BJ (cell line): Measurements from ENCODE around the gene PRR35. TPM values are rescaled to one million over a fixed set of nuclear protein-coding genes. Genes with fewer than 3 reads are reported as not detected.

Experiments
- CTCF ChIA-PET: fragments of 350-600 bp; formaldehyde crosslinking; extraction: SDS; loops from one replicate; lab custom pipeline; 2021; ENCODE audit warnings: antibody characterized with exemption, inconsistent platforms; lab: Yijun Ruan, JAX
- POLR2A ChIA-PET: fragments of 300-600 bp; sonication (Branson Sonifier 250); formaldehyde crosslinking; extraction: SDS; loops from one replicate; lab custom pipeline; 2021; ENCODE audit warnings: antibody characterized with exemption; lab: Charles Lee
- DNase-seq: peaks from one replicate; pipeline ENCODE4 v3.0.0-alpha.2; 2011; ENCODE audit warnings: low read depth
- H3K27me3 ChIP-seq: 2 replicates; pipeline ENCODE4 v1.6.0; 2011; ENCODE audit warnings: low read length; ENCODE audit not compliant: control insufficient read depth, insufficient read depth
- H3K36me3 ChIP-seq: 2 replicates; pipeline ENCODE4 v1.5.1; 2011; ENCODE audit warnings: low read length; ENCODE audit not compliant: control insufficient read depth, insufficient read depth
- H3K4me3 ChIP-seq: 2 replicates; pipeline ENCODE4 v1.5.1; 2011; ENCODE audit warnings: low read depth, mild to moderate bottlenecking, control low read depth, low read length
- CTCF ChIP-seq: IDR thresholded peaks from 2 replicates; pipeline ENCODE4 v1.5.1; 2011; ENCODE audit warnings: low read depth, mild to moderate bottlenecking, control low read depth, inconsistent platforms, low read length, moderate library complexity; ENCODE audit not compliant: insufficient read depth
- polyA plus RNA-seq: library from polyadenylated mRNA; depleted of rRNA; stranded (reverse); fragments of >200 nt; gene quantifications from 2 replicates; pipeline ENCODE4 v1.2.3, GENCODE V29; 2011

PRR35 gene
- polyA plus RNA-seq, 1 experiment, result not detected

- Histone ChIP-seq H3K4me3 (no peak overlapping the region), H3K27me3 (no peaks in the 10 kb centered on the region), H3K36me3 (peaks cover 1% of the 10 kb centered on the region; the same call in 1 of the 2 replicates)
- CTCF ChIA-PET, result interaction anchor here (0.9 kb wide), 1 partner anchor 36 kb away, joined by 3 read pairs; no protein-coding TSS in a partner anchor
- TF ChIP-seq CTCF, result no peak
- POLR2A ChIA-PET, result no interaction called here
- no peak for DNase-seq
Observed at GRCh38 chr16:585351-585750, 25.2 kb downstream of the PRR35 start.

DNA sequence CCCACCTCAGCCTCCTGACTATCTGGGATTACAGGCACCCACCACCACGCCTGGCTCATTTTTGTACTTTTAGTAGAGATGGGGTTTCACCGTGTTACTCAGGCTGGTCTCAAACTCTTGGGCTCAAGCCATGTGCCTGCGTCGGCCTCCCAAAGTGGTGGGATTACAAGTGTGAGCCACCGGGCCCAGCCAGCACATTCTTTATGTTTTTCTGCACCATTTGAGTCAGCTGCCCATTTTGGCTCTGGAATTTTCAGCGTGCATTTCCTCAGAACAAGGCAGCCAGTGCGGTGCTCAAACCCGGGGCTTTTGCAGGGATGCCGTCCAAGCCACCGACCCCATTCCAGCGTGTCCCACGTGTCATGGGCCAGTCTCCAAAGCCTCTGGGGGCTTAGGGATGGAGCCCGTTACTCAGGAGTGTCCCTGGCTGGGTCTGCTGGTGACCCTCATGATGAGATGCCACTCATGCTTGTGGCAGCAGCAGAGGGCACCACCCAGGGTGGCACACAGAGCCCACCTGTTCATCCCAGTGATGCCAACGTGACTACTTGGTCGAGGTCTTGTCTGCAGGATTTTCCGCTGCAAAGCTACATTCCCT, 26.0 kb downstream of the PRR35 start:
- POLR2A ChIA-PET, result no interaction called here
- no peak for DNase-seq

DNA sequence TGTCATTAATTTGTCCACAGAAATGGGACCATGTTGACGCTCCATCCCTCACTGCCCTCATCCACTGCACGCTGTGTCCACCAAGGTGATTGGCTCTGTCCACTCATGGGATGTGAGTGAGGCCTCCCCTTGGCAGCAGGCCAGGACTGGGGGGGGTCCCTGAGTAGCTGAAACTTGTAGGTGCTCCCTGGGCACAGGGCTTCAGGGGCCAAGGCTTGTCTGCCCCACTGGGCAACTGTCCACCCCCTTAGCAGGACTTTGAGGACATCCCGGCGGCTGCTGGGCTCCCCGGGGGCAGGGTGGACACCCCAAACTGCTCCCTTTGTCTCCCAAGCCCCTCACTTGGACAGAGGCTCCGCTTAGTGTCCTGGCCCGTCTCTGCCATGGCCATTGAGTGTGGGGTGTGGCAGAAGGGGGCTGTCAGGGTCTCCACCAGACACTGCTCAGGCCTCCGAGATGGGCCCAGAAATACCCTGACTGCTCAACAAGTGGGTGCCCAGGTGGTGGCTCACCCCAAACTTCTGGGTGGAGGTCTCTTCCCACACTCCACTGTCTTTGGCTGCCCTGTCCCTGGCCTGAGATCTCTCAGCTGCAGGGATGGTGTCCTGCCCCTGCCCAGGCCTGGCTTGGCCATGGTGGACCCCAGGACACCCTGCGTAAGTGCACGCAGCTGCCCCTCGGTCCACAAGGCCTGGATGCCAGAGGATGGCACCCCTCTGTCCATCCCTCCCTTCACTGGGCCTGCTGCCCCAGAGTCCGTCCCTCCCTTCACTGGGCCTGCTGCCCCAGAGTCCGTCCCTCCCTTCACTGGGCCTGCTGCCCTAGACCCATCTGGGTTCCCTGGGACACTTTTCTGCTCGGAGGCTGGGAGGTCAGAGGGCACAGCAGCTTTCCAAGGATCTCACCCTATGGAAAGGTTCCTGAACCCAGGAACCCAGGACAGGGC, 26.7 kb downstream of the PRR35 start:
- ChIA-PET POLR2A (no interaction called here), CTCF (interaction anchor here (1.6 kb wide), 1 partner anchor 10 kb away, joined by 3 read pairs; no protein-coding TSS in a partner anchor)
- DNase-seq, result no peak
- H3K27me3 ChIP-seq, result no peaks in the 10 kb centered on the region
- TF ChIP-seq CTCF, result no peak
- 0 out of 2 replicates have a peak, but pooled peaks cover 1% of the 10 kb centered on the region for H3K36me3 ChIP-seq
- H3K4me3 ChIP-seq, result no peak overlapping the region

More for the DNA sequence above, 26.0 kb downstream of the PRR35 start:
- TF ChIP-seq CTCF, result no peak
- Histone ChIP-seq H3K4me3 (no peak overlapping the region), H3K36me3 (0 out of 2 replicates have a peak, but pooled peaks cover 1% of the 10 kb centered on the region), H3K27me3 (no peaks in the 10 kb centered on the region)
- CTCF ChIA-PET, result interaction anchor here (0.9 kb wide), 1 partner anchor 35 kb away, joined by 3 read pairs; no protein-coding TSS in a partner anchor

DNA sequence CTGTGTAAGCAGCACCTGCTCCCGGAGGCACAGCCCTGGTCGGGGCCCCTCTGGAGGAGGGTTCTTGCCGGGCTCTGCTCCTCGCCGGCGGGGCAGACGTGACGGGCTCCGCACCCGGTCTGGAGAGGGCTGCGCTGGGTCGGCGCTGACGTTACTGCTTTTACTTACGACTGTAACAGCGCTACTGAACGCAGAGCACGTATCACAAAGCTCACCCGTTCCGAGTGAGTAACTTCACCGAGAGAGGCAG, 28.4 kb downstream of the PRR35 start:
- H3K36me3 ChIP-seq, result peaks cover 2% of the 10 kb centered on the region; the same call in 1 of the 2 replicates
- TF ChIP-seq CTCF, result no peak
- ChIA-PET CTCF (interaction anchor here (1.1 to 1.5 kb wide), 2 partner anchors 42 to 48 kb away, joined by 3 to 5 read pairs; partner anchors contain the start of gene METTL26), POLR2A (no interaction called here)
- DNase-seq, result no peak
- peak overlapping the region; percentile 91 for H3K4me3 ChIP-seq
- no peaks in the 10 kb centered on the region for H3K27me3 ChIP-seq
